Measurements from ENCODE around the gene PLA2G5.

GRCh38 chr1:20107796-20108195 is 37.8 kb downstream of the PLA2G5 start:
- no peak for TF ChIP-seq CTCF (IDR thresholded peaks at IDR 0.05)
- TF ChIP-seq POLR2A (IDR thresholded peaks at IDR 0.05) = no peak
